ENCODE data around the gene TRIM75.
A peak's percentile ranks its signal among the peaks of the same experiment; 100 is the strongest.
"Not testable (repeated sequence)": the region's sequence is repeated elsewhere in the genome, so short reads cannot be mapped to it uniquely, and the experiment has no call there.

TRIM75 gene

DNA sequence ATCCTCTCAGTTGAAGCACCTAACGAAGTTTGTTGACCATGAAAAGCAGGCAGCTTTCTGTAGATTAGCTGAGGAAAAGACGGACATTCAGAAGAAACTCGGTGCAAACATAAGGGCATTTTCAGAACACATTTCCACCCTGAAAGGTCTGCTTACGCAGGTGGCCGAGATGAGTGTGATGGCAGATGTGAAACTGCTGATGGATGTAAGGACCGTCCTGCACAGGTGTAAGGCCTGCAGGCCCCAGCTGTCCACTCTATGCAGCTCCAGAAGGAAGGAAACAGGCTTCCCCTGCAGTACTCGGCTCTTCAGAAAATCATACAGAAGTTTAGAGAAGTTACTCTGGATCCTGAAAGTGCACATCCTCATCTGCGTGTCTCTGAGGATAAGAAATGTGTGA lies 42.7 kb upstream of the TRIM75 start:
- TF ChIP-seq, protein P1, sequence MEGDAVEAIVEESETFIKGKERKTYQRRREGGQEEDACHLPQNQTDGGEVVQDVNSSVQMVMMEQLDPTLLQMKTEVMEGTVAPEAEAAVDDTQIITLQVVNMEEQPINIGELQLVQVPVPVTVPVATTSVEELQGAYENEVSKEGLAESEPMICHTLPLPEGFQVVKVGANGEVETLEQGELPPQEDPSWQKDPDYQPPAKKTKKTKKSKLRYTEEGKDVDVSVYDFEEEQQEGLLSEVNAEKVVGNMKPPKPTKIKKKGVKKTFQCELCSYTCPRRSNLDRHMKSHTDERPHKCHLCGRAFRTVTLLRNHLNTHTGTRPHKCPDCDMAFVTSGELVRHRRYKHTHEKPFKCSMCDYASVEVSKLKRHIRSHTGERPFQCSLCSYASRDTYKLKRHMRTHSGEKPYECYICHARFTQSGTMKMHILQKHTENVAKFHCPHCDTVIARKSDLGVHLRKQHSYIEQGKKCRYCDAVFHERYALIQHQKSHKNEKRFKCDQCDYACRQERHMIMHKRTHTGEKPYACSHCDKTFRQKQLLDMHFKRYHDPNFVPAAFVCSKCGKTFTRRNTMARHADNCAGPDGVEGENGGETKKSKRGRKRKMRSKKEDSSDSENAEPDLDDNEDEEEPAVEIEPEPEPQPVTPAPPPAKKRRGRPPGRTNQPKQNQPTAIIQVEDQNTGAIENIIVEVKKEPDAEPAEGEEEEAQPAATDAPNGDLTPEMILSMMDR (conservative IDR thresholded peaks at IDR 0.05; ENCODE audit: control insufficient read depth, insufficient read depth, low read depth, low read length) = no peak
- DNase-seq (ENCODE audit: low read depth) = no peak
- no peak overlapping the region for H3K4me3 ChIP-seq (ENCODE audit: control insufficient read depth, low read depth, low read length)

DNA sequence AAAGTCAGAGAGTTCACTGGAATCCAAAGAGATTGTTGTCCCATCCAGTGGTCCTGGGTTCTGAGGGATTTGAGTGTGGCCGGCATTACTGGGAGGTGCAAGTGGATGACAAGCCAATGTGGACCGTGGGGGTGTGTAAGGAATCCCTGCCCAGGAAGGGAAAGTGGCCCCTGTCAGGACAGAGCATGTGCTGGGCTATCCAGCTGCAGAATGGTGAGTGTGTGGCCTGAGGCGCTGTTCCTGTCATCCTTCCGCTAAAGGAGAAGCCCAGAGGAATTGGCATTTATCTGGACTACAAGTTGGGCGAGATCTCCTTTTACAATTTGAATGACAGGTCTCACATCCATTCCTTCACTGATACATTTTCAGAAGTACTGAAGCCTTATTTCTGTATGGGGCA lies 42.3 kb upstream of the TRIM75 start:
- no peak overlapping the region for H3K4me3 ChIP-seq (ENCODE audit: control insufficient read depth, low read depth, low read length)
- TF ChIP-seq, protein P1 (conservative IDR thresholded peaks at IDR 0.05; ENCODE audit: control insufficient read depth, insufficient read depth, low read depth, low read length) = no peak
- no peak for DNase-seq (ENCODE audit: low read depth)

DNA sequence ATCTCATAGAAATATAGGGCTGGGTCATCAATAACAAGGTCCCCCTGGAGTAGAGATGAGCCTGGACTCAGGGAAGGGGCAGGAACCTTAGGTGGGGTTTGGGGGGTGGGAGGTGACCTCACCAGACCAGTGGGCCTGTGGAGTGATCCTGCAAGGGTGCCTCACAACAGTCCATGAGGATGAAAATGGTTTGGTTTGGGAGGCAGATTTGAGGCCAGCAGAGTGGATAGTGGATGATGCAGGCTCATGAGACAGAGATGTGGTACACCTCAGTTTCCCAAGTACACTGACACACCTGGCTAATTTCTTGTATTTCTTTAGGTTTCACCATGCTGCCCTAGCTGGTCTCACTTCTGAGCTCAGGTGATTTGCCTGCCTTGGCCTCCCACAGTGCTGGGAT lies 40.0 kb upstream of the TRIM75 start:
- DNase-seq (ENCODE audit: low read depth) = no peak
- TF ChIP-seq, protein P1 (conservative IDR thresholded peaks at IDR 0.05; ENCODE audit: control insufficient read depth, insufficient read depth, low read depth, low read length) = no peak
- no peak overlapping the region for H3K4me3 ChIP-seq (ENCODE audit: control insufficient read depth, low read depth, low read length)

DNA sequence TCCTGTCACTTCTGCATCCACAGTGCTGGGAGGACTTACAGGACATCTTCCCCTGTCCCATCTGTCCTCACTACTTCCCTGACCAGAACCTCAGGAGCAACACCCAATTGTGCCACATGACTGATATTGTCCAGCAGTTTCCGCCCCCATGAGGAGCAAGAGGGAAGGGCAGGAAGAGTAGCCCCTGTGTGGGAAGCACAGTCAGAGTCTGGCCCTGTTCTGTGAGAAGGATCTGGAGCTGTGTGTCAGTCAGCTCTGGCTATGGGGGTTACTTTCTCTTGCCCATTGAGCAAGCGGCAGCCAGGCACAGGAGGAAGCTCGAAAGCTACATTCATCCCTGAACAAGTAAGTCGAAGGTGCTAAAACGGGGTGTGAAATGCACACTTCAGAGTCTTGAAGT lies 36.7 kb upstream of the TRIM75 start:
- H3K4me3 ChIP-seq (ENCODE audit: control insufficient read depth, low read depth, low read length) = no peak overlapping the region
- TF ChIP-seq, protein P1 (conservative IDR thresholded peaks at IDR 0.05; ENCODE audit: control insufficient read depth, insufficient read depth, low read depth, low read length) = peak; percentile 33
- peak; percentile 13 for DNase-seq (ENCODE audit: low read depth)

DNA sequence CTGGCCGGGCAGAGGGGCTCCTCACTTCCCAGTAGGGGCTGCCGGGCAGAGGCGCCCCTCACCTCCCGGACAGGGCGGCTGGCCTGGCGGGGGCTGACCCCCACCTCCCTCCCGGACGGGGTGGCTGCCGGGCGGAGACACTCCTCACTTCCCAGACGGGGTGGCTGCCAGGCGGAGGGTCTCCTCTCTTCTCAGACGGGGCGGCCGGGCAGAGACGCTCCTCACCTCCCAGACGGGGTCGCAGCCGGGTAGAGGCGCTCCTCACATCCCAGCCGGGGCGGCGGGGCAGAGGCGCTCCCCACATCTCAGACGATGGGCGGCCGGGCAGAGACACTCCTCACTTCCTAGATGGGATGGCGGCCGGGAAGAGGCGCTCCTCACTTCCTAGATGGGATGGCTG lies 33.7 kb upstream of the TRIM75 start:
- not testable (repeated sequence) for DNase-seq (ENCODE audit: low read depth); H3K4me3 ChIP-seq (ENCODE audit: control insufficient read depth, low read depth, low read length)

DNA sequence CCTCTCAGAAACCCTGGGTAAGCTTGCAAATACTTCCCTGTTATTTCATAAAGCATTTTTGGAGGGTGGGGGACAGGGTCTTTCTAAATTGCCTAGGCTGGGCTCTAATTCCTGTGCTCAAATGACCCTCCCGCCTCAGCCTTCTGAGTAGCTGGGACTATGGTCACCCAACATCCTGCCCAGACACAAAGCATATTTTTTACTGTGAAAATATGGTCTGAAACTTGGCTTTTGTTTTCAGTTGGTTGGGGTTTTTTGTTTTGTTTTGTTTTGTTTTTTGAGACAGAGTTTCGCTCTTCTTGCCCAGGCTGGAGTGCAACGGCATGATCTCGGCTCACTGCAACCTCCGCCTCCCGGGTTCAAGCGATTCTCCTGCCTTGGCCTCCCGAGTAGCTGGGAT lies 27.9 kb upstream of the TRIM75 start:
- not testable (repeated sequence) for DNase-seq (ENCODE audit: low read depth); H3K4me3 ChIP-seq (ENCODE audit: control insufficient read depth, low read depth, low read length)

DNA sequence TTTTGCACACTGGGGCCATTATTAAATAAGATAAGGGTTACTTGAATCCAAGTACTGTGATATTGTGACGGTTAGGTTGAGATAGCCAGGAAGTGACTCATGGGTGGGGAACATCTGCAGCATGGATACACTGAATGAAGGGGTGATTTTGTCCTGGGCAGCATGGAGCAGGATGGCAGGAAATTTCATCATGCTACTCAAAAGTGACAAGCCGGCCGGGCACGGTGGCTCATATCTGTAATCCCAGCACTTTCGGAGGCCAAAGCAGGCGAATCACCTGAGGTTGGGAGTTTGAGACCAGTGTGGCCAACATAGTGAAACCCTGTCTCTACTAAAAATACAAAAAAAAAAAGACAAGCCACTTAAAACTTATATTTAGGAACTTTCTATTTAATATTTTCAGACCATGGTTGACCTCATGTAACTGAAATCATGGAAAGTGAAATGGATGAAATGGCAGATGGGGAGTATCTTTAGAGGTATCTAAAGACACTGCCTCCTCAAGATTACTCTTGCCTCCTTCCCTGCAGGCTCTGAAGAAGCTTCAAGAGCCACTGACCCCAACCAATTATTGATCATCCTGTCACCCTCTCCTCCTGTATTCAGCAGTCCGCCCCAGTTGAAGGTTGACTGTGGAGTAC lies 25.8 kb upstream of the TRIM75 start:
- TF ChIP-seq, protein P1 (conservative IDR thresholded peaks at IDR 0.05; ENCODE audit: control insufficient read depth, insufficient read depth, low read depth, low read length) = no peak
- no peak overlapping the region for H3K4me3 ChIP-seq (ENCODE audit: control insufficient read depth, low read depth, low read length)
- peak; percentile 12 for DNase-seq (ENCODE audit: low read depth)
